ENCODE results near the gene TNFRSF25.

DNA sequence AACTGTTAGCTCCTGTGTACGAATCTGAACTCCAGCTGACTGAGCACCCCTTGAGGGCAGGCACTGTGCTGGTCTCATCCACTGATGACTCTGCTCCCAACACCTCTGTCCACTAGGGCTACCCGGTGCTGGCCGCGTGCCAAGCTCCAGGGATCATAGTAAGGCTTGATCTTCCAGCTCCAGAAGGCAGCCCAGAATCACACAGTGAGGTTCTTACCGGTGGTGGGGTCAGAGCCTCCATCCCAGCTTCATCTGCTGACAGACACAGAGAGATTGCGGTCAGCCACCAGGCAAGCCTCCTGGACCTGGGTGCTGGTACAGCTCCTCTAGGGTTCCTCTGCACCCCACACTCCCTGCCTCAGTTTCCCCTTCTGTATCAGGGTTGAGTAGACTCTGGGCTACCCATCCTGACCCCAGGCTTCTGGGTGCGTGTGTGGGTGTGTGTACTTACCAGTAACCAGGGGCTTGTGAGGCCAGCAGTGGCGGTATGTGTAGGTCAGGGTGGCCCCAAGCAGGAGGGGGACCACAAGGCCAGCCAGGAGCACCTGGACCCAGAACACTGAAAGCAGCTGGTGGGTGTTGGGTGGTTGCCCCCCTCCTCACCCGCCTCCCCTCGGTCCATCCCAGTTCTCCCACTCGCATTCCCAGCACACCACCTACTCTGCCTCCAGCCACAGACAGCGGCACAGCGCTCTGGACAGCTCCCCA lies 3.4 kb downstream of the TNFRSF25 start:
- no peak for TF ChIP-seq POLR2AphosphoS5 (IDR thresholded peaks at IDR 0.05; ENCODE audit: borderline replicate concordance, low read depth, low read length)
- no peak for TF ChIP-seq EZH2 (IDR thresholded peaks at IDR 0.05)
